ENCODE results near the gene XRRA1. TPM values are rescaled to one million over a fixed set of nuclear protein-coding genes. Genes with fewer than 3 reads are reported as not detected.
"Not testable (repeated sequence)": the region's sequence is repeated elsewhere in the genome, so short reads cannot be mapped to it uniquely, and the experiment has no call there.

The XRRA1 gene
- total and polyA plus RNA-seq, 5 donors, result 2.4 to 15.2 (median 9.4) TPM

DNA sequence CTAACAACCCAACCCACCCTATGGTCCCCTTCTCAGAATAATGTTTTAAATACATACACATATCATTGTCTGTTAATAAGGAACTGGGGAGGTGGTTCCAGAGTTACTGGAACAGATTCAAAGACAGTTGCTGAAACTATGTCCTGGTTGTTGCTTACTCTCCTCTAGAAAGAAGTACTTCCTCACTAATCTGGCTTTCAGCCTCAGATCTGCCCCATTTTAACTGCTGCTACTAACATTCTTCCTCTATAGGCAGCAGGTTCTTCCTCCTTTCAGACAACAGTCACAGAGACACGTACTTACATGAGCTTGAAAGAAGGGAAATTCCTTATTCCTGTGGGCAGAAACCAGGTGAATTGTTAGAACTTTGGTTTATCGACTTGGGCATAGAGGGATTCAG lies 31.7 kb upstream of the XRRA1 start:
- WGBS, result 90% methylated on average over 2 of the region's 2 CpGs
- Histone ChIP-seq H3K4me1 (ENCODE audit: control insufficient read depth, insufficient read depth, low read length) (peaks cover 3% of the 10 kb centered on the region), H3K9me3 (ENCODE audit: control insufficient read depth, low read length) (no peaks in the 10 kb centered on the region), H3K4me3 (ENCODE audit: low read length) (no peak overlapping the region), H3K27ac (ENCODE audit: low read length) (no peak overlapping the region), H3K27me3 (ENCODE audit: control insufficient read depth, insufficient read depth) (no peaks in the 10 kb centered on the region)
- no peak for DNase-seq
- intact Hi-C loops (cut with DNase I), result no loop called here
- ATAC-seq, result no peak

- H3K4me1 ChIP-seq (ENCODE audit: control insufficient read depth, insufficient read depth, low read length), result no peaks in the 10 kb centered on the region
- H3K27ac ChIP-seq (ENCODE audit: low read length), result no peak overlapping the region
- no peaks in the 10 kb centered on the region for H3K27me3 ChIP-seq (ENCODE audit: control insufficient read depth, insufficient read depth)
- no peak for DNase-seq
- no peaks in the 10 kb centered on the region for H3K9me3 ChIP-seq (ENCODE audit: control insufficient read depth, low read length)
- 58% methylated on average over 4 of the region's 4 CpGs for WGBS
- intact Hi-C loops (cut with DNase I), result no loop called here
- peak; percentile 90 for ATAC-seq
- H3K4me3 ChIP-seq (ENCODE audit: low read length), result no peak overlapping the region
These were observed 29.1 kb upstream of the XRRA1 start for GRCh38 chr11:74978041-74978440.

- H3K27ac ChIP-seq (ENCODE audit: low read length), result no peak overlapping the region
- WGBS, result 67% methylated on average over 6 of the region's 6 CpGs
- ATAC-seq (no peak), DNase-seq (no peak)
- no peaks in the 10 kb centered on the region for H3K27me3 ChIP-seq (ENCODE audit: control insufficient read depth, insufficient read depth)
- H3K4me3 ChIP-seq (ENCODE audit: low read length), result no peak overlapping the region
- intact Hi-C loops (cut with DNase I), result no loop called here
- no peaks in the 10 kb centered on the region for H3K9me3 ChIP-seq (ENCODE audit: control insufficient read depth, low read length)
- H3K4me1 ChIP-seq (ENCODE audit: control insufficient read depth, insufficient read depth, low read length), result no peaks in the 10 kb centered on the region
These were observed 22.5 kb upstream of the XRRA1 start for GRCh38 chr11:74971424-74971823.

GRCh38 chr11:74970852-74971395 lies 22.0 kb upstream of the XRRA1 start:
- H3K4me3 ChIP-seq (ENCODE audit: low read length), result no peak overlapping the region
- no peaks in the 10 kb centered on the region for H3K4me1 ChIP-seq (ENCODE audit: control insufficient read depth, insufficient read depth, low read length)
- WGBS, result 72% methylated on average over 1 of the region's 1 CpG
- no peak overlapping the region for H3K27ac ChIP-seq (ENCODE audit: low read length)
- ATAC-seq, result no peak
- no peaks in the 10 kb centered on the region for H3K27me3 ChIP-seq (ENCODE audit: control insufficient read depth, insufficient read depth)
- intact Hi-C loops (cut with DNase I), result no loop called here
- H3K9me3 ChIP-seq (ENCODE audit: control insufficient read depth, low read length), result no peaks in the 10 kb centered on the region
- no peak for DNase-seq

GRCh38 chr11:74966651-74967050 lies 17.8 kb upstream of the XRRA1 start:
- ATAC-seq (no peak), DNase-seq (no peak)
- H3K4me3 ChIP-seq (ENCODE audit: low read length), result no peak overlapping the region
- no peak overlapping the region for H3K27ac ChIP-seq (ENCODE audit: low read length)
- 90% methylated on average over 5 of the region's 5 CpGs for WGBS
- no peaks in the 10 kb centered on the region for H3K9me3 ChIP-seq (ENCODE audit: control insufficient read depth, low read length)
- no peaks in the 10 kb centered on the region for H3K27me3 ChIP-seq (ENCODE audit: control insufficient read depth, insufficient read depth)
- intact Hi-C loops (cut with DNase I), result no loop called here
- H3K4me1 ChIP-seq (ENCODE audit: control insufficient read depth, insufficient read depth, low read length), result no peaks in the 10 kb centered on the region

DNA sequence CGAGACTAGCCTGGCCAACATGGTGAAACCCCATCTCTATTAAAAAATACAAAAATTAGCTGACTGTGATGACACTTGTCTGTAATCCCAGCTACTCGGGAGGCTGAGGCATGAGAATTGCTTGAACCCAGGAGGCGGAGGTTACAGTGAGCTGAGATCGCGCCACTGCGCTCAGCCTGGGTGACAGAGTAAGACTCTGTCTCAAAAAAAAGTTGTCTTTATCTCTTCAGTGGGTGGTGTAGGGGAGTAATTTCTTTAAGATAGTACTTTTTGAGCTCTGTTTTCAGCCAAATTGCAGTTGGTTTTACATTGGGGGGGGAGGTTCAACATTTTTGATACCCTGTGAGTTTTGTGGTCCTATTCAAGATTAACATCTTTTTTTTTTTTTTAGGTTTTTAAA lies 11.2 kb upstream of the XRRA1 start:
- WGBS, result 92% methylated on average over 6 of the region's 6 CpGs
- H3K4me3 ChIP-seq (ENCODE audit: low read length); H3K27ac ChIP-seq (ENCODE audit: low read length); H3K4me1 ChIP-seq (ENCODE audit: control insufficient read depth, insufficient read depth, low read length); H3K9me3 ChIP-seq (ENCODE audit: control insufficient read depth, low read length); intact Hi-C loops (cut with DNase I); DNase-seq; ATAC-seq; H3K27me3 ChIP-seq (ENCODE audit: control insufficient read depth, insufficient read depth): not testable (repeated sequence)

GRCh38 chr11:74957937-74958629 lies 9.2 kb upstream of the XRRA1 start:
- DNase-seq (no peak), ATAC-seq (no peak)
- Histone ChIP-seq H3K4me1 (ENCODE audit: control insufficient read depth, insufficient read depth, low read length) (peaks cover 7% of the 10 kb centered on the region), H3K9me3 (ENCODE audit: control insufficient read depth, low read length) (no peaks in the 10 kb centered on the region), H3K27ac (ENCODE audit: low read length) (no peak overlapping the region), H3K4me3 (ENCODE audit: low read length) (no peak overlapping the region), H3K27me3 (ENCODE audit: control insufficient read depth, insufficient read depth) (no peaks in the 10 kb centered on the region)
- intact Hi-C loops (cut with DNase I), result no loop called here
- 92% methylated on average over 1 of the region's 1 CpG for WGBS

DNA sequence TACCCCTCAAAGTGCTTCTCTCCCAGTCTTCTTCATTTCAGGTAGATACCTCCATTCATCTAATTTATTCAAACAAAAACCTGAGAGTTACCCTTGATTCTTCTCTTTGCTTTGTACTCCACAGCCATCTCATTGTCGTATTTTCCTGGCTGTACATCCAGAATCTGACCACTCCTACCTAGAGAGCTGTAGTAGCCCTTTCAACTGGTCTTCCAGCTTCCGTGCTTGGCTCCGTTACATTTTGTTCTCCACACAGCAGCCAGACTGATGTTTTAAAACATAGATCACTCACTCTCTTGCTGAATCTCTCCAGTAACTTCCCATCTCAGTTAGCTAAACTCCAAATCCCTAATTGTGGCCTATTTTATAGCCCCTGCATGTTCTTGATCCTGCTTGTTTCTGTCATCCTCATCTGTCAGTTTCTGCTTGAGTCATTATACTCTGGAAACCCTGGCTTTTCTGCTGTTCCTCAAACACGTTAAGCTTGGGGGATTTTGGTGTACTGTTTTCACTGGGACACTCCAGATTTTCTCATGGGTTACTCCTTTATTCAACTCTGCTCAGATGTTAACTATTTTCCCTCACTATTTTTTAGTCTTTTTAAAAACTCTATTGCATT lies 7.6 kb upstream of the XRRA1 start:
- peak; percentile 53 to 63 for ATAC-seq
- intact Hi-C loops (cut with DNase I), result no loop called here
- WGBS, result 43% methylated on average over 4 of the region's 4 CpGs
- Histone ChIP-seq H3K4me1 (ENCODE audit: control insufficient read depth, insufficient read depth, low read length) (peaks cover 7% of the 10 kb centered on the region), H3K27me3 (ENCODE audit: control insufficient read depth, insufficient read depth) (no peaks in the 10 kb centered on the region), H3K9me3 (ENCODE audit: control insufficient read depth, low read length) (no peaks in the 10 kb centered on the region), H3K4me3 (ENCODE audit: low read length) (no peak overlapping the region), H3K27ac (ENCODE audit: low read length) (no peak overlapping the region)
- no peak for DNase-seq

DNA sequence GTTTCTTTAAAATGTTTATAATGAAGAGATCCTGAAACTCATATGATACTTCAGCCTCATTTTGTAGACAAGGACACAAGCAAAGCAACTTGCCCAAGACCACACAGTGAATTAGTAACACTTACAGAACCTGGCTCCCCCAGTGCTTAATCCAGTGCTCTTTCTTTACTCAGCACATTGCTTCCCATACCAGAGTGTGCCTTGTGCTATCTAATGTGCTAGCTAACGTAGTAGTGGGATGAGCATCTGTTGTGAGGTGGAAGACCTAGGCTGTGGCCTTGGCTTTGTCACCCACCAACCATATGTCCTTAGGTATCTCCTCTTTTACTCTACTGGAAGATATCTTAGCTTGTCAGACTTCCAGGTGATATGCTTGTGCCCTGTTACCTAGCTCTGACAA lies 5.3 kb upstream of the XRRA1 start:
- ATAC-seq (no peak), DNase-seq (no peak)
- Histone ChIP-seq H3K27me3 (ENCODE audit: control insufficient read depth, insufficient read depth) (no peaks in the 10 kb centered on the region), H3K4me3 (ENCODE audit: low read length) (no peak overlapping the region), H3K4me1 (ENCODE audit: control insufficient read depth, insufficient read depth, low read length) (peaks cover 9% of the 10 kb centered on the region), H3K9me3 (ENCODE audit: control insufficient read depth, low read length) (no peaks in the 10 kb centered on the region), H3K27ac (ENCODE audit: low read length) (no peak overlapping the region)
- intact Hi-C loops (cut with DNase I), result no loop called here
- 88% methylated on average over 1 of the region's 1 CpG for WGBS

- peaks cover 9% of the 10 kb centered on the region for H3K4me1 ChIP-seq (ENCODE audit: control insufficient read depth, insufficient read depth, low read length)
- intact Hi-C loops (cut with DNase I), result no loop called here
These were observed 4.6 kb upstream of the XRRA1 start for GRCh38 chr11:74953451-74953850.

DNA sequence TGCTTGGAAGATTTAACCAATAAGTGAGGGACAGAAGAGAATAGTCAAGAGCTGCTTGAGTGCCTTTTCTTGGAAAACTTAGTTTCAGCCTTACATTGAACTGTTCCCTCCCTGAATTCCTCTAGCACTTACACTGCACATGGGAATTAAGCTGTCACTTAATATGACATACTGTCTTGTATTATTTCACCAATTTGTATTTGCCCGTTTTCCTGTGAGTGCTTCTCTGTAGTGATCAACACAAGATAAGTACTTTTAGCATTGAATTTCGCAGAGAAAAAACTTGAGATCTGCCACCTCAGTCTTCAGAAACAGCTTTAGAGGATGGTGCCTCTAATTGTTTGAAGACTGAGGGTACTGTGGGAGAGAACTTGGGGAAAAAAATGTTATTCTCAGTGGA lies 3.9 kb upstream of the XRRA1 start:
- DNase-seq (no peak), ATAC-seq (no peak)
- Histone ChIP-seq H3K27ac (ENCODE audit: low read length) (no peak overlapping the region), H3K4me3 (ENCODE audit: low read length) (no peak overlapping the region), H3K4me1 (ENCODE audit: control insufficient read depth, insufficient read depth, low read length) (peaks cover 6% of the 10 kb centered on the region), H3K27me3 (ENCODE audit: control insufficient read depth, insufficient read depth) (no peaks in the 10 kb centered on the region), H3K9me3 (ENCODE audit: control insufficient read depth, low read length) (no peaks in the 10 kb centered on the region)
- intact Hi-C loops (cut with DNase I), result no loop called here
- 64% methylated on average over 2 of the region's 2 CpGs for WGBS

More at GRCh38 chr11:74953451-74953850, 4.6 kb upstream of the XRRA1 start:
- Histone ChIP-seq H3K9me3 (ENCODE audit: control insufficient read depth, low read length) (no peaks in the 10 kb centered on the region), H3K27me3 (ENCODE audit: control insufficient read depth, insufficient read depth) (no peaks in the 10 kb centered on the region), H3K4me3 (ENCODE audit: low read length) (no peak overlapping the region), H3K27ac (ENCODE audit: low read length) (no peak overlapping the region)
- whole genome bisulfite sequencing, result 97% methylated on average over 5 of the region's 5 CpGs
- ATAC-seq (no peak), DNase-seq (no peak)

Data from right cardiac atrium (tissue), 5 donors.